KOPT-K1 (cell line): ENCODE data around the gene CKMT2.
A peak's percentile ranks its signal among the peaks of the same experiment; 100 is the strongest.

Experiments used
- H3K27ac ChIP-seq: fragments of 200-600 bp; sonication (generic); 2 replicates; pipeline ENCODE4 v1.5.1; 2016; ENCODE audit warnings: antibody characterized with exemption, mild to moderate bottlenecking, low read depth, low read length; ENCODE audit not compliant: poor library complexity, severe bottlenecking
- H3K36me3 ChIP-seq: fragments of 200-600 bp; sonication (generic); 2 replicates; pipeline ENCODE4 v1.5.1; 2017; ENCODE audit warnings: antibody characterized with exemption, mild to moderate bottlenecking, low read length, moderate library complexity; ENCODE audit not compliant: insufficient read depth
- H3K9me3 ChIP-seq: fragments of 200-600 bp; sonication (generic); 2 replicates; pipeline ENCODE4 v1.5.1; 2017; ENCODE audit warnings: antibody characterized with exemption, low read length, mild to moderate bottlenecking; ENCODE audit not compliant: insufficient read depth, poor library complexity, severe bottlenecking

The CKMT2 gene

GRCh38 chr5:81234299-81234698, 1.2 kb downstream of the CKMT2 start:
- no peaks in the 10 kb centered on the region for H3K9me3 ChIP-seq
- H3K36me3 ChIP-seq: no peaks in the 10 kb centered on the region
- peak overlapping the region; percentile 77 for H3K27ac ChIP-seq

GRCh38 chr5:81234801-81235200, 1.7 kb downstream of the CKMT2 start:
- Histone ChIP-seq H3K36me3 (no peaks in the 10 kb centered on the region), H3K27ac (peak overlapping the region; percentile 77), H3K9me3 (no peaks in the 10 kb centered on the region)

- Histone ChIP-seq H3K27ac (peak overlapping the region; percentile 77), H3K36me3 (no peaks in the 10 kb centered on the region), H3K9me3 (no peaks in the 10 kb centered on the region)
These were observed 2.4 kb downstream of the CKMT2 start for GRCh38 chr5:81235287-81236072.

DNA sequence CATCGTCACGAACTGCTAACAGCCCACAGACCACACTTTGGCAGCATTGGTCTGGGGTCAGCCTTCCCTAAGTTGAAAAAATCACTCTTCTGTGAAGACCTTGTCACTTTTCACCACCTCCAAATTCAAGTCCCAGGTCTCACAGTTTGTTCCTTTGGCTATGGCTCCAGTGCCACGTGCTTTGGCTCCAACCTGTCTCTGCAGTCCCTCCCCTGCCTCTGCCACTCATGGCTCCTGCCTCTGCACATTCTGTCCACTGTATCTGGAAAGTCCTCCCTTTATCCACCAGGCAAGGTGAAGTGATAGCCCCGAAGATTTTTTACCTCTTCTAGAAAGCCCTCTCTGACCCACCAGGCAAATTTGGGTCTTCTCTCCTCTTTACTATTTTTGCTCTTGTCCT, 5.3 kb downstream of the CKMT2 start:
- Histone ChIP-seq H3K27ac (no peak overlapping the region), H3K36me3 (no peaks in the 10 kb centered on the region), H3K9me3 (no peaks in the 10 kb centered on the region)

GRCh38 chr5:81239613-81240012, 6.5 kb downstream of the CKMT2 start:
- H3K9me3 ChIP-seq: no peaks in the 10 kb centered on the region
- H3K27ac ChIP-seq: no peak overlapping the region
- H3K36me3 ChIP-seq: no peaks in the 10 kb centered on the region

DNA sequence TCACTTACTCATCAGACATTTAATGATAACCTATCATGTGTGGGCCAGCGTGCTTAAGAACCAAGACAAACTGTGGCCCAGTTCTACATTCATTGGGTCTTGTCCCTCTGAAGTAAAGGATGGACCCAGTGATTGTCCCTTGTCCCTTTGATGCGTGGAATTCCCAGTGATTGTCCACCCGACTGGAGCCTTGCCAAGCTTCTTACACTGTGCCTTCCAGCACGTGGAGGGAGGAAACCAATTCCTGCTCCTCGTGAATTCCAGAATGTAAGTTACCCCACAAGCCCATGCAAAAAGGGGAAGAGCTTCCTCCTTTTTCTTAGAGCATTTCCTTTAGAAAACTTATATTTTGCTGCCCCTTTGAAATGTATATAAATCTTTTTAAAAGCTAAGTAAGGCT, 7.9 kb downstream of the CKMT2 start:
- Histone ChIP-seq H3K36me3 (no peaks in the 10 kb centered on the region), H3K9me3 (no peaks in the 10 kb centered on the region), H3K27ac (no peak overlapping the region)

DNA sequence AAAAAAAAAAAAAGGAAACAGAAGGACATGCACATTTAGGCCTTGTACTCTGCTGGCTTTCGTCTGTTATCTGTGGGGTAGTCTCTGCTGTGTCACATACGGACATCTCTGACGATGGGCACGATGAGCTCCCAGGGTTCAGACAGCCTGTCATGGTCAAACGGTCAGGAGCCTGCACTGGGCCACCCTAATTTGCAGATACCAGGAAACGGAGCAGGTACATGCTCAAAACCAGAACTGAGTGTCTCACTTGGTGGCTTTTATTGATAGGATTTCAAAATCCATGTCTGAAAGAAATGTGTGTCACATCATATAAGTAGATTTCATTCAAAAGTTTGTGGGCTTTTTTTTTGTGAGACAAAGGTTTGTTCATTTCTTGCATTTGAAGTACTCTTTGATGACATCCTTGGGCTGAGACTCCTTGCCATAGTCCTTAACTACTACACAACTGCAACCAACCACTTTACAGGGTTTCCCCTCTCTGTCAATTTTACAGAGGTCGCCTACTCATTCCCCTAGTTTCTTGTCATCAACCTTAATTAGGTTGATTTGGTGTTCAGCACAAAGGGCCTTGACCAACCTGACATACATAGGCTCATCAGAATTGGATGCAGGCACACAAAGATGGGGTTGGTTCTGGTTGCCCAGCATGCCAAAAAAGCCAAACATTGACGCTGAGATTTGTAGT, 9.0 kb downstream of the CKMT2 start:
- Histone ChIP-seq H3K36me3 (no peaks in the 10 kb centered on the region), H3K27ac (no peak overlapping the region), H3K9me3 (no peaks in the 10 kb centered on the region)

DNA sequence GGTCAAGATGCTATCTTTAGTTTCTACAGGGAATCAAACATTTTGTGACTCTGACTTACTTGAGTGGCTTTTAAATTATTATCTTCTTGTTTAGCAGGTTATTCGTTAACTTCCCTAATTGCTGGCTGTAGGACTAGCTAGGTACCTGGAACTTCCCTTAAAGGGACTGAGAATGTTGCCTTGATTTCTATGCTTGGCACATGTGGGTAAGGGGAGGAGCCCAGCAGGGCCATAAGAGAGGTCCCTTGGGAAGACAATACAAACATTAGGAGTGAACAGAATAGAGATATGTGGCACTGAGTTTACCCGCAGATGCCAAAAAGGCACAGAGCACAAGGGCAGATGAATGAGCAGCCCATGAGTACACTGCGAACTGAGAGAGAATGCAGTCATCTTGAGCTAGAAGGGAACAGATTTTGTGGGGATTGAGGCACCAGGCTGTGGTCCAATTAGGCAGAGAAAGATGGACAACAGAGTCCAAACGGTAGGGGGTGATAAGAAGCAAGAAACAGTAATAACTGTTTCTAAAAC, 9.8 kb downstream of the CKMT2 start:
- Histone ChIP-seq H3K36me3 (no peaks in the 10 kb centered on the region), H3K9me3 (no peaks in the 10 kb centered on the region), H3K27ac (no peak overlapping the region)

GRCh38 chr5:81244451-81244850, 11.3 kb downstream of the CKMT2 start:
- no peaks in the 10 kb centered on the region for H3K36me3 ChIP-seq
- no peaks in the 10 kb centered on the region for H3K9me3 ChIP-seq
- H3K27ac ChIP-seq: no peak overlapping the region

- no peak overlapping the region for H3K27ac ChIP-seq
- no peaks in the 10 kb centered on the region for H3K9me3 ChIP-seq
- no peaks in the 10 kb centered on the region for H3K36me3 ChIP-seq
These were observed 12.7 kb downstream of the CKMT2 start for GRCh38 chr5:81245871-81246235.

- no peaks in the 10 kb centered on the region for H3K9me3 ChIP-seq
- H3K36me3 ChIP-seq: no peaks in the 10 kb centered on the region
- no peak overlapping the region for H3K27ac ChIP-seq
These were observed 13.6 kb downstream of the CKMT2 start for GRCh38 chr5:81246697-81247096.

DNA sequence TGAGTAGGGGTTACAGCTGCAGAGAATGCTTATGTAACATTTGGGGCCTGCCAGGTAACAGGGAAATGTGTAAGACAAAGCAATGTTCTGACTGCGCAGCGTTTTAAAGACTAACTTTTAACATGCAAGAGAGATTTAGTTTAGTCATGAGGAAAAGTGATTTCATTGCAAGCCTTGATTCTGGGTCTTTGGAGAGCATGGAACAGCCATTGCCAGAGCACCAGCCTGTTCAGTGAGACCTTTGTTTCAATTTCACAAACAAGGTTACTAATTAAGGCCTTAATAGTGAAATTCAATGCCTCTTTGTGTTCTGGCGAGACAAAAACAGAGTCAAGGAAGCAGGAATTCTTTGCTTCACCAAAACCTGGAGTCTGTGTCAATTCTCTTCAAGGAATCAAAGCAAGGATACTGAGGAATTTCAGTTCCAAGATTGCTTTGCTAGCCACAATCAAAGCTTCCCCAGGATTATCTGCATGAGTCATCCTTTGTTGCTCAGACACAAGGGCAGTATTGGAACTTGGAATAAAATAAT, 14.4 kb downstream of the CKMT2 start:
- Histone ChIP-seq H3K9me3 (no peaks in the 10 kb centered on the region), H3K27ac (no peak overlapping the region), H3K36me3 (no peaks in the 10 kb centered on the region)

DNA sequence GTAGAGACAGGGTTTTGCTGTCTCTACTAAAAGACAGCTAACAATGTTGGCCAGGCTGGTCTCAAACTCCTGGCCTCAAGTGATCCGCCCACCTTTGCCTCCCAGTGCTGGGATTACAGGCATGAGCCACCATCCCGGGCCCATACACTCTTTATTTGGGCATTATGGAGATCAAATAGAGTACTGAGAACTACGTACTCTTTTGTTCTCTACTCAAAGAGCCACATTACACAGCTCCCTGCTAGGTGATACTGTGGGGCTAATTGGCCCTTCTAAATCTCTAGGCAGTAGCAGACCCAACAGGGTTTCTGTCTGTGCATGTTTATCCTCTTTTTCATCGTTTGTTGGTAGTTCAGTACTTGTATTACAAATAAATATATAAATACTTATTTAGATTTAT, 16.1 kb downstream of the CKMT2 start:
- H3K9me3 ChIP-seq: no peaks in the 10 kb centered on the region
- H3K36me3 ChIP-seq: no peaks in the 10 kb centered on the region
- no peak overlapping the region for H3K27ac ChIP-seq

GRCh38 chr5:81250004-81250403, 16.9 kb downstream of the CKMT2 start:
- Histone ChIP-seq H3K27ac (no peak overlapping the region), H3K9me3 (no peaks in the 10 kb centered on the region), H3K36me3 (no peaks in the 10 kb centered on the region)

DNA sequence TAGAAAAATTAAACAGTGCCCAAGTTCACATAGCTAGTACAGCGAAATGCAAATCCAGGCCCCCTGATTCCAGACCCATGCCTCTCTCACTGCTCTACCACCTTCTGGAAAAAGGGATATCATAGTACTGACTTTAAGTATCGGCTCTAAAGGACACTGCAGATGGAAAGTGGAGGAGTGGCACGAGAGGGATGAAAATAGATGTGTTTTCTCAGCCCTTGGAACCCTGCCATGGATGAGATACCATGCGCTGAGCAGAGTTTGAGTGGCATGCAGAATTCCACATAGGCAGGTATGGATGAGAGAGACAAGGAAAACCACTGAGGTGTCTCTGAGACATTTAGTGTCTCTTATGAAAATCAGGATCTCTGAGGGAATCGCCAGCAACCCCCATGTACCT, 18.8 kb downstream of the CKMT2 start:
- no peaks in the 10 kb centered on the region for H3K36me3 ChIP-seq
- H3K27ac ChIP-seq: no peak overlapping the region
- H3K9me3 ChIP-seq: no peaks in the 10 kb centered on the region
